LoVo (cell line): ENCODE data around the gene TMBIM1.

ENCODE experiments used
- DNase-seq: peaks from one replicate; pipeline ENCODE4 v3.0.0-alpha.2; 2016; ENCODE audit warnings: low spot score

Gene TMBIM1

GRCh38 chr2:218256612-218257350 is 35.5 kb downstream of the TMBIM1 start:
- DNase-seq = no peak

GRCh38 chr2:218255446-218255845 is 36.9 kb downstream of the TMBIM1 start:
- no peak for DNase-seq

GRCh38 chr2:218253232-218253625 is 39.1 kb downstream of the TMBIM1 start:
- DNase-seq = no peak

GRCh38 chr2:218252509-218253231 is 39.6 kb downstream of the TMBIM1 start:
- DNase-seq = no peak

GRCh38 chr2:218249691-218250090 is 42.6 kb downstream of the TMBIM1 start:
- DNase-seq = no peak

- DNase-seq = no peak
These were observed 47.1 kb downstream of the TMBIM1 start for GRCh38 chr2:218245214-218245613.

- no peak for DNase-seq
These were observed 47.6 kb downstream of the TMBIM1 start for GRCh38 chr2:218244665-218245064.

- DNase-seq = no peak
These were observed 48.1 kb downstream of the TMBIM1 start for GRCh38 chr2:218244204-218244603.

GRCh38 chr2:218238887-218239286 is 53.4 kb downstream of the TMBIM1 start:
- no peak for DNase-seq

GRCh38 chr2:218236829-218237228 is 55.5 kb downstream of the TMBIM1 start:
- no peak for DNase-seq

GRCh38 chr2:218235017-218235416 is 57.3 kb downstream of the TMBIM1 start:
- no peak for DNase-seq

GRCh38 chr2:218234521-218234920 is 57.8 kb downstream of the TMBIM1 start:
- no peak for DNase-seq

GRCh38 chr2:218233543-218233942 is 58.8 kb downstream of the TMBIM1 start:
- DNase-seq = no peak

GRCh38 chr2:218230882-218231281 is 61.4 kb downstream of the TMBIM1 start:
- DNase-seq = peak; percentile 55

- DNase-seq = no peak
These were observed 62.5 kb downstream of the TMBIM1 start for GRCh38 chr2:218229851-218230250.

GRCh38 chr2:218229239-218229638 is 63.1 kb downstream of the TMBIM1 start:
- DNase-seq = no peak

- no peak for DNase-seq
These were observed 63.8 kb downstream of the TMBIM1 start for GRCh38 chr2:218228366-218229090.

- DNase-seq = no peak
These were observed 65.4 kb downstream of the TMBIM1 start for GRCh38 chr2:218226903-218227302.
